Gastrocnemius medialis (tissue), 4 donors: Measurements from ENCODE around the gene CCDC178. TPM values are rescaled to one million over a fixed set of nuclear protein-coding genes. Genes with fewer than 3 reads are reported as not detected.

Experiments used
- ATAC-seq, 2 donors: fragments of 150-250 bp; one replicate each; pipeline ENCODE4 v1.9.1; 2016
- DNase-seq, 2 donors: peaks; one replicate each; pipeline ENCODE4 v3.0.0-alpha.2; 2019
- H3K27ac ChIP-seq, 4 donors: fragments of 200-600 bp; sonication (generic); 1 replicate in 1 of 4; 2 replicates in 3 of 4; pipeline ENCODE4 v1.5.1; 2016 to 2018; ENCODE audit warnings: mild to moderate bottlenecking in 2 of 4, moderate library complexity in 1 of 4
- H3K27me3 ChIP-seq, 3 donors: fragments of 200-600 bp; sonication (generic) in 2 of 3; 1 replicate in 1 of 3; 2 replicates in 2 of 3; pipeline versions ENCODE4 v1.5.1 to v1.6.0; 2016 to 2019; ENCODE audit warnings: mild to moderate bottlenecking in 1 of 3, moderate library complexity in 1 of 3
- H3K36me3 ChIP-seq, 2 donors: fragments of 200-600 bp; sonication (generic) in 1 of 2; one replicate each; pipeline ENCODE4 v1.5.1; 2017 to 2018
- H3K4me1 ChIP-seq, 2 donors: fragments of 200-600 bp; sonication (generic) in 1 of 2; one replicate each; pipeline ENCODE4 v1.5.1; 2016 to 2017; ENCODE audit warnings: mild to moderate bottlenecking in 2 of 2
- H3K4me3 ChIP-seq, 4 donors: fragments of 200-600 bp; sonication (generic) in 3 of 4; 1 replicate in 1 of 4; 2 replicates in 3 of 4; pipeline ENCODE4 v1.5.1; 2016 to 2019; ENCODE audit warnings: mild to moderate bottlenecking in 2 of 4
- H3K9me3 ChIP-seq, 3 donors: fragments of 200-600 bp; sonication (generic) in 2 of 3; 1 replicate in 1 of 3; 2 replicates in 2 of 3; pipeline ENCODE4 v1.5.1; 2016 to 2019
- CTCF ChIP-seq, 5 experiments: fragments of 450-650 bp in 3 of 5; fragments of 200-600 bp in 2 of 5; sonication (generic) in 2 of 5; IDR thresholded peaks in 4 of 5; conservative IDR thresholded peaks in 1 of 5; 1 replicate in 4 of 5; 2 replicates in 1 of 5; pipeline ENCODE4 v1.5.1; 2016 to 2019; ENCODE audit warnings: antibody characterized with exemption in 5 of 5, mild to moderate bottlenecking in 3 of 5, moderate library complexity in 3 of 5
- POLR2A ChIP-seq, 2 donors: fragments of 450-650 bp; IDR thresholded peaks; one replicate each; pipeline ENCODE4 v1.6.1; 2017; ENCODE audit warnings: antibody characterized with exemption in 2 of 2, mild to moderate bottlenecking in 2 of 2, moderate library complexity in 2 of 2
- in situ Hi-C, 4 donors: fragments of 200-750 bp; cut with MboI; loops; one replicate each; pipeline versions ENCODE4 v1.15.0 to v1.8.0; 2017; ENCODE audit warnings: low sequenced_read_pairs in 4 of 4
- intact Hi-C: fragments of 100-400 bp; cut with DNase I; formaldehyde crosslinking; loops from one replicate; pipeline ENCODE4 v1.15.1; 2023; ENCODE audit warnings: low total_unique reads
- total RNA-seq, 4 donors: library from RNA; depleted of rRNA; stranded (reverse); fragments of >200 nt; gene quantifications; one replicate each; pipeline versions ENCODE4 v1.1.0 to v1.2.3, GENCODE V29; 2016

Gene CCDC178
- total RNA-seq, 4 donors from 2014 or later = 0.35 TPM; not detected in 3

- Histone ChIP-seq H3K36me3 (no peaks in the 10 kb centered on the region), H3K27ac (no peak overlapping the region), H3K27me3 (no peaks in the 10 kb centered on the region), H3K9me3 (no peaks in the 10 kb centered on the region), H3K4me1 (no peaks in the 10 kb centered on the region), H3K4me3 (no peak overlapping the region)
- intact Hi-C loops (no loop called here), in situ Hi-C loops (no loop called here)
- ATAC-seq (no peak), DNase-seq (no peak)
- no peak for TF ChIP-seq POLR2A (IDR thresholded peaks at IDR 0.05)
- TF ChIP-seq CTCF (IDR thresholded peaks at IDR 0.05 in 4 of 5, conservative IDR thresholded peaks at IDR 0.05 in 1 of 5) = no peak
Observed at GRCh38 chr18:33161131-33161530, 279.4 kb downstream of the CCDC178 start.

GRCh38 chr18:33159151-33159550, 281.4 kb downstream of the CCDC178 start:
- in situ Hi-C loops = no loop called here

GRCh38 chr18:33157893-33158292, 282.6 kb downstream of the CCDC178 start:
- Histone ChIP-seq H3K27me3 (no peaks in the 10 kb centered on the region), H3K4me1 (no peaks in the 10 kb centered on the region), H3K27ac (no peak overlapping the region), H3K9me3 (no peaks in the 10 kb centered on the region), H3K36me3 (no peaks in the 10 kb centered on the region), H3K4me3 (no peak overlapping the region)
- intact Hi-C loops (no loop called here), in situ Hi-C loops (no loop called here)
- DNase-seq = no peak
- ATAC-seq = no peak
- TF ChIP-seq CTCF (IDR thresholded peaks at IDR 0.05 in 4 of 5, conservative IDR thresholded peaks at IDR 0.05 in 1 of 5) (no peak), POLR2A (IDR thresholded peaks at IDR 0.05) (no peak)

More at GRCh38 chr18:33159151-33159550, 281.4 kb downstream of the CCDC178 start:
- Histone ChIP-seq H3K4me1 (no peaks in the 10 kb centered on the region), H3K27ac (no peak overlapping the region), H3K36me3 (no peaks in the 10 kb centered on the region), H3K9me3 (no peaks in the 10 kb centered on the region), H3K4me3 (no peak overlapping the region), H3K27me3 (no peaks in the 10 kb centered on the region)
- intact Hi-C loops = no loop called here
- DNase-seq (no peak), ATAC-seq (no peak)
- TF ChIP-seq CTCF (IDR thresholded peaks at IDR 0.05 in 4 of 5, conservative IDR thresholded peaks at IDR 0.05 in 1 of 5) (no peak), POLR2A (IDR thresholded peaks at IDR 0.05) (no peak)

- no peak overlapping the region for H3K4me3 ChIP-seq
- H3K4me1 ChIP-seq = no peaks in the 10 kb centered on the region
- in situ Hi-C loops (no loop called here), intact Hi-C loops (no loop called here)
- H3K9me3 ChIP-seq = no peaks in the 10 kb centered on the region
- DNase-seq (no peak), ATAC-seq (no peak)
- H3K27me3 ChIP-seq = no peaks in the 10 kb centered on the region
- H3K27ac ChIP-seq = no peak overlapping the region
- no peak for TF ChIP-seq CTCF (IDR thresholded peaks at IDR 0.05 in 4 of 5, conservative IDR thresholded peaks at IDR 0.05 in 1 of 5)
- TF ChIP-seq POLR2A (IDR thresholded peaks at IDR 0.05) = no peak
- no peaks in the 10 kb centered on the region for H3K36me3 ChIP-seq
Observed at GRCh38 chr18:33156906-33157470, 283.5 kb downstream of the CCDC178 start.

GRCh38 chr18:33154049-33154448, 286.5 kb downstream of the CCDC178 start:
- Histone ChIP-seq H3K4me3 (no peak overlapping the region), H3K27me3 (no peaks in the 10 kb centered on the region), H3K36me3 (no peaks in the 10 kb centered on the region), H3K27ac (no peak overlapping the region), H3K4me1 (no peaks in the 10 kb centered on the region), H3K9me3 (no peaks in the 10 kb centered on the region)
- ATAC-seq (no peak), DNase-seq (no peak)
- in situ Hi-C loops = no loop called here
- intact Hi-C loops = no loop called here
- TF ChIP-seq POLR2A (IDR thresholded peaks at IDR 0.05) = no peak
- no peak for TF ChIP-seq CTCF (IDR thresholded peaks at IDR 0.05 in 4 of 5, conservative IDR thresholded peaks at IDR 0.05 in 1 of 5)
